H1 (cell line): ENCODE data around the gene ST3GAL3.

Experiments used
- CTCF ChIP-seq, 3 experiments: IDR thresholded peaks; 1 replicate in 2 of 3; 2 replicates in 1 of 3; pipeline versions ENCODE4 v1.5.1 to v1.6.1; 2011; ENCODE audit warnings: low read length in 3 of 3, mild to moderate bottlenecking in 3 of 3, inconsistent platforms in 2 of 3, low read depth in 1 of 3, moderate library complexity in 1 of 3; ENCODE audit not compliant: insufficient read depth in 1 of 3; ENCODE audit errors: control extremely low read depth in 1 of 3
- FOSL1 ChIP-seq: IDR thresholded peaks from 2 replicates; pipeline ENCODE4 v1.6.1; 2011; ENCODE audit warnings: mild to moderate bottlenecking, low read depth, low read length, moderate library complexity; ENCODE audit not compliant: insufficient read depth
- GABPA ChIP-seq: IDR thresholded peaks from 2 replicates; pipeline ENCODE4 v1.6.1; 2011; ENCODE audit warnings: mild to moderate bottlenecking, low read length, moderate library complexity, borderline replicate concordance; ENCODE audit not compliant: insufficient read depth
- HDAC2 ChIP-seq, 2 experiments: fragments of 300-600 bp in 1 of 2; sonication (generic) in 1 of 2; IDR thresholded peaks; 2 replicates each; pipeline ENCODE4 v1.6.1; 2011 to 2012; ENCODE audit warnings: low read depth in 2 of 2, low read length in 2 of 2, mild to moderate bottlenecking in 2 of 2, moderate library complexity in 2 of 2, borderline replicate concordance in 1 of 2, inconsistent platforms in 1 of 2
- JUND ChIP-seq: IDR thresholded peaks from 2 replicates; pipeline ENCODE4 v1.6.1; 2011; ENCODE audit warnings: mild to moderate bottlenecking, improper control_type of control experiment, low read length
- POLR2A ChIP-seq, 2 experiments: IDR thresholded peaks; 1 replicate in 1 of 2; 2 replicates in 1 of 2; pipeline ENCODE4 v1.6.1; 2011; ENCODE audit warnings: low read depth in 2 of 2, low read length in 2 of 2, mild to moderate bottlenecking in 2 of 2; ENCODE audit errors: control extremely low read depth in 1 of 2
- POLR2AphosphoS5 ChIP-seq: IDR thresholded peaks from 2 replicates; pipeline ENCODE4 v1.6.1; 2011; ENCODE audit warnings: low read depth, low read length
- RAD21 ChIP-seq, 2 experiments: IDR thresholded peaks in 1 of 2; conservative IDR thresholded peaks in 1 of 2; 2 replicates each; pipeline ENCODE4 v1.6.1; 2011; ENCODE audit warnings: low read depth in 2 of 2, low read length in 2 of 2, improper control_type of control experiment in 1 of 2, inconsistent platforms in 1 of 2, mild to moderate bottlenecking in 1 of 2, moderate library complexity in 1 of 2
- RBBP5 ChIP-seq: IDR thresholded peaks from 2 replicates; pipeline ENCODE4 v1.7.1; 2012; ENCODE audit warnings: low read depth, mild to moderate bottlenecking, inconsistent platforms, low read length, moderate library complexity, borderline replicate concordance
- RFX5 ChIP-seq: IDR thresholded peaks from 2 replicates; pipeline ENCODE4 v1.6.1; 2011; ENCODE audit warnings: low read depth, low read length, improper control_type of control experiment, borderline replicate concordance
- SAP30 ChIP-seq: fragments of 300-600 bp; sonication (generic); IDR thresholded peaks from 2 replicates; pipeline ENCODE4 v1.7.1; 2012; ENCODE audit warnings: low read length, moderate library complexity, mild to moderate bottlenecking, inconsistent platforms; ENCODE audit not compliant: insufficient read depth, insufficient replicate concordance
- SP1 ChIP-seq: IDR thresholded peaks from 2 replicates; pipeline ENCODE4 v1.6.1; 2011; ENCODE audit warnings: low read depth, low read length
- TEAD4 ChIP-seq: IDR thresholded peaks from 2 replicates; pipeline ENCODE4 v1.6.1; 2012; ENCODE audit warnings: low read depth, low read length, inconsistent platforms, mixed read lengths
- ZNF274 ChIP-seq: IDR thresholded peaks from 2 replicates; pipeline ENCODE4 v1.7.0; 2012; ENCODE audit warnings: low read length, borderline replicate concordance; ENCODE audit errors: extremely low read depth

- TF ChIP-seq RFX5 (no peak), CTCF (IDR thresholded peaks at IDR 0.05; ENCODE audit: control extremely low read depth in 1 of 3, insufficient read depth in 1 of 3, low read depth in 1 of 3, low read length in 3 of 3) (no peak), TEAD4 (no peak), JUND (no peak), POLR2AphosphoS5 (no peak), GABPA (no peak), POLR2A (IDR thresholded peaks at IDR 0.05; ENCODE audit: control extremely low read depth in 1 of 2, low read depth in 2 of 2, low read length in 2 of 2) (no peak), HDAC2 (IDR thresholded peaks at IDR 0.05; ENCODE audit: borderline replicate concordance in 1 of 2, low read depth in 2 of 2, low read length in 2 of 2) (no peak), ZNF274 (no peak), RBBP5 (no peak), SAP30 (no peak), FOSL1 (no peak), RAD21 (IDR thresholded peaks at IDR 0.05 in 1 of 2, conservative IDR thresholded peaks at IDR 0.05 in 1 of 2; ENCODE audit: low read depth in 2 of 2, low read length in 2 of 2) (no peak), SP1 (no peak)
These were observed 223.6 kb downstream of the ST3GAL3 start for GRCh38 chr1:43930949-43931275.
